ENCODE measurements around the gene FBXO36. TPM values are rescaled to one million over a fixed set of nuclear protein-coding genes. Genes with fewer than 3 reads are reported as not detected.

Gene FBXO36
- total RNA-seq, 1 experiment from 2014 or later, result 0.42 TPM

- BruUV-seq (replicated peaks), result no TSS peak
- Mint-ChIP-seq H3K36me3 (ENCODE audit: insufficient read depth, unreplicated experiment) (peaks cover 34% of the 10 kb centered on the region), H3K9me3 (ENCODE audit: low read depth, unreplicated experiment) (no peaks in the 10 kb centered on the region), H3K4me3 (ENCODE audit: low read depth, unreplicated experiment) (no peak overlapping the region), H3K27me3 (ENCODE audit: unreplicated experiment) (no peaks in the 10 kb centered on the region), H3K27ac (ENCODE audit: unreplicated experiment) (no peak overlapping the region), H3K4me1 (ENCODE audit: low read depth, unreplicated experiment) (peaks cover 25% of the 10 kb centered on the region)
- no peak for DNase-seq
- CTCF ChIA-PET, result interaction anchor here (0.5 to 0.7 kb wide), 3 partner anchors 29 to 484 kb away, joined by 3 to 5 read pairs (median 4); no protein-coding TSS in a partner anchor
- TF ChIP-seq CTCF (IDR thresholded peaks at IDR 0.05; ENCODE audit: unreplicated experiment), result no peak
- intact Hi-C loops (cut with micrococcal nuclease; ENCODE audit: unreplicated experiment), result no loop called here
Observed at GRCh38 chr2:229905601-229906000, 16.7 kb upstream of the FBXO36 start.

GRCh38 chr2:229909090-229909489, 13.2 kb upstream of the FBXO36 start:
- Mint-ChIP-seq H3K4me1 (ENCODE audit: low read depth, unreplicated experiment) (peaks cover 17% of the 10 kb centered on the region), H3K4me3 (ENCODE audit: low read depth, unreplicated experiment) (no peak overlapping the region), H3K27me3 (ENCODE audit: unreplicated experiment) (no peaks in the 10 kb centered on the region), H3K9me3 (ENCODE audit: low read depth, unreplicated experiment) (no peaks in the 10 kb centered on the region), H3K36me3 (ENCODE audit: insufficient read depth, unreplicated experiment) (peaks cover 16% of the 10 kb centered on the region), H3K27ac (ENCODE audit: unreplicated experiment) (no peak overlapping the region)
- no peak for TF ChIP-seq CTCF (IDR thresholded peaks at IDR 0.05; ENCODE audit: unreplicated experiment)
- DNase-seq, result no peak
- CTCF ChIA-PET, result no interaction called here
- no TSS peak for BruUV-seq (replicated peaks)
- intact Hi-C loops (cut with micrococcal nuclease; ENCODE audit: unreplicated experiment), result no loop called here

GRCh38 chr2:229910147-229910831, 12.0 kb upstream of the FBXO36 start:
- CTCF ChIA-PET, result no interaction called here
- Mint-ChIP-seq H3K4me1 (ENCODE audit: low read depth, unreplicated experiment) (peaks cover 17% of the 10 kb centered on the region), H3K27me3 (ENCODE audit: unreplicated experiment) (no peaks in the 10 kb centered on the region), H3K36me3 (ENCODE audit: insufficient read depth, unreplicated experiment) (peaks cover 7% of the 10 kb centered on the region), H3K27ac (ENCODE audit: unreplicated experiment) (no peak overlapping the region), H3K4me3 (ENCODE audit: low read depth, unreplicated experiment) (no peak overlapping the region), H3K9me3 (ENCODE audit: low read depth, unreplicated experiment) (no peaks in the 10 kb centered on the region)
- intact Hi-C loops (cut with micrococcal nuclease; ENCODE audit: unreplicated experiment), result loop anchor here (5.0 kb wide), 1 partner anchor 108 kb away; no protein-coding TSS in a partner anchor
- TF ChIP-seq CTCF (IDR thresholded peaks at IDR 0.05; ENCODE audit: unreplicated experiment), result no peak
- BruUV-seq (replicated peaks), result no TSS peak
- no peak for DNase-seq

- DNase-seq, result no peak
- Mint-ChIP-seq H3K9me3 (ENCODE audit: low read depth, unreplicated experiment) (no peaks in the 10 kb centered on the region), H3K27ac (ENCODE audit: unreplicated experiment) (no peak overlapping the region), H3K4me3 (ENCODE audit: low read depth, unreplicated experiment) (no peak overlapping the region), H3K36me3 (ENCODE audit: insufficient read depth, unreplicated experiment) (peaks cover 7% of the 10 kb centered on the region), H3K27me3 (ENCODE audit: unreplicated experiment) (no peaks in the 10 kb centered on the region), H3K4me1 (ENCODE audit: low read depth, unreplicated experiment) (peaks cover 17% of the 10 kb centered on the region)
- CTCF ChIA-PET, result no interaction called here
- peak; percentile 19 for TF ChIP-seq CTCF (IDR thresholded peaks at IDR 0.05; ENCODE audit: unreplicated experiment)
- BruUV-seq (replicated peaks), result no TSS peak
- intact Hi-C loops (cut with micrococcal nuclease; ENCODE audit: unreplicated experiment), result loop anchor here (5.0 kb wide), 1 partner anchor 109 kb away; no protein-coding TSS in a partner anchor
Observed at GRCh38 chr2:229910832-229911412, 11.4 kb upstream of the FBXO36 start.
